ENCODE data around the gene AEN.

The AEN gene

DNA sequence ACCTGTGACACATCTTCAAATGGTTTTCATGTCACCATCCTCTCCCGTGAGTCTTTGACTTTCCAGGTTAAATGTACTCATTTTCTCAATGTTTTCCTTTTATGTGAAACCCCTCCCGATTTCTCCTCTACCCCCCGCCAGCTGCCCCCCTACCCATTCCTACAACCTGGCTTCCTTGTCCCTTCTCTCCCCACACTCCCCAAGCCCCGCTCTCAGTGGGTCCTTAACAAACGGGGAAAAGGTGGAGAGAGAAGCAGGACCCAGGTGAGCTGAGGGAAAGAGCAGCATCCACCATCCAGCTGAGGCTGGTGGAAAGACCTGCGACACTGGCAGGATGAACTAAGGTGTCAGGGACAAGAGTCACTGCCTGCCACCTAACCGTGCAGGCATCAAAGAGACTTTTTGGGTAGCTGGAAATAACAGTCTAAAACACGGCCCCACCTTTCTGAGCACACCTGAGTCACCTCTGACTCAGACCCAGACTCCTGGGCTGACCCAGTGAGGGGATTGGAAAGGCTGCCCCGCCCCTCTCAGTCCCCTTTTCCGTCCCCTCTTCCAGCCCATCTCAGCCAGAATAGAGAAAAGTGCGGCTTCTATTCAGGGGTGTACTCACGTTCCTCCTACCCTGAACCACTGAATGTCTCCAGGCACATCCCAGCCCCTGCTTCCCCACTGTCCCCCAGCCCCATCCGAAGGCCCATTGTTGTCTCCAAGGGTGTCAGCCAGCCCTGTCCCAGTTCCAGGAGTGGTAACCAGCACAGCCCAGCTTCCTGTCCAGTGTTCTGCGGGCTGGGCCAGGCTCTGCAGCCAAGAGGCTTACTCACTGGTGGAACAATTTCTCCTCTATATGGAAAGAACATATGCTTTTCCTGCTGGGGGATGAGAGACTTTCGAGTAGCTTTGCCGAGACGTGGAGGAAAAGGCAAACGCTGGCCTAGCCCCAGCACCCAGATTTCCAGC, 38.1 kb downstream of the AEN start:
- Histone ChIP-seq H3K27me3 (ENCODE audit: insufficient read depth, low read length, poor library complexity, severe bottlenecking) (no peaks in the 10 kb centered on the region), H3K4me3 (ENCODE audit: low read length, poor library complexity, severe bottlenecking) (no peak overlapping the region), H3K4me2 (ENCODE audit: low read depth, low read length, poor library complexity, severe bottlenecking) (no peak overlapping the region), H4K20me1 (ENCODE audit: insufficient read depth, low read length, poor library complexity, severe bottlenecking) (no peaks in the 10 kb centered on the region), H3K9me3 (ENCODE audit: insufficient read depth, low read depth, low read length) (no peaks in the 10 kb centered on the region), H3F3A (ENCODE audit: low read depth) (no peaks in the 10 kb centered on the region), H3K9me2 (replicated peaks; ENCODE audit: low read depth, low read length) (no peaks in the 10 kb centered on the region), H3K4me1 (ENCODE audit: insufficient read depth, low read length, poor library complexity, severe bottlenecking) (no peaks in the 10 kb centered on the region), H3K9ac (ENCODE audit: low read depth, low read length, poor library complexity, severe bottlenecking) (no peak overlapping the region), H3K79me2 (ENCODE audit: insufficient read depth, low read length) (no peaks in the 10 kb centered on the region), H2AFZ (ENCODE audit: low read length) (no peak overlapping the region), H3K36me3 (ENCODE audit: insufficient read depth, low read length) (no peaks in the 10 kb centered on the region)
- TF ChIP-seq EZH2phosphoT487 (IDR thresholded peaks at IDR 0.05; ENCODE audit: borderline replicate concordance), result no peak
- TF ChIP-seq, protein P1, sequence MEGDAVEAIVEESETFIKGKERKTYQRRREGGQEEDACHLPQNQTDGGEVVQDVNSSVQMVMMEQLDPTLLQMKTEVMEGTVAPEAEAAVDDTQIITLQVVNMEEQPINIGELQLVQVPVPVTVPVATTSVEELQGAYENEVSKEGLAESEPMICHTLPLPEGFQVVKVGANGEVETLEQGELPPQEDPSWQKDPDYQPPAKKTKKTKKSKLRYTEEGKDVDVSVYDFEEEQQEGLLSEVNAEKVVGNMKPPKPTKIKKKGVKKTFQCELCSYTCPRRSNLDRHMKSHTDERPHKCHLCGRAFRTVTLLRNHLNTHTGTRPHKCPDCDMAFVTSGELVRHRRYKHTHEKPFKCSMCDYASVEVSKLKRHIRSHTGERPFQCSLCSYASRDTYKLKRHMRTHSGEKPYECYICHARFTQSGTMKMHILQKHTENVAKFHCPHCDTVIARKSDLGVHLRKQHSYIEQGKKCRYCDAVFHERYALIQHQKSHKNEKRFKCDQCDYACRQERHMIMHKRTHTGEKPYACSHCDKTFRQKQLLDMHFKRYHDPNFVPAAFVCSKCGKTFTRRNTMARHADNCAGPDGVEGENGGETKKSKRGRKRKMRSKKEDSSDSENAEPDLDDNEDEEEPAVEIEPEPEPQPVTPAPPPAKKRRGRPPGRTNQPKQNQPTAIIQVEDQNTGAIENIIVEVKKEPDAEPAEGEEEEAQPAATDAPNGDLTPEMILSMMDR (conservative IDR thresholded peaks at IDR 0.05; ENCODE audit: low read length), result no peak

DNA sequence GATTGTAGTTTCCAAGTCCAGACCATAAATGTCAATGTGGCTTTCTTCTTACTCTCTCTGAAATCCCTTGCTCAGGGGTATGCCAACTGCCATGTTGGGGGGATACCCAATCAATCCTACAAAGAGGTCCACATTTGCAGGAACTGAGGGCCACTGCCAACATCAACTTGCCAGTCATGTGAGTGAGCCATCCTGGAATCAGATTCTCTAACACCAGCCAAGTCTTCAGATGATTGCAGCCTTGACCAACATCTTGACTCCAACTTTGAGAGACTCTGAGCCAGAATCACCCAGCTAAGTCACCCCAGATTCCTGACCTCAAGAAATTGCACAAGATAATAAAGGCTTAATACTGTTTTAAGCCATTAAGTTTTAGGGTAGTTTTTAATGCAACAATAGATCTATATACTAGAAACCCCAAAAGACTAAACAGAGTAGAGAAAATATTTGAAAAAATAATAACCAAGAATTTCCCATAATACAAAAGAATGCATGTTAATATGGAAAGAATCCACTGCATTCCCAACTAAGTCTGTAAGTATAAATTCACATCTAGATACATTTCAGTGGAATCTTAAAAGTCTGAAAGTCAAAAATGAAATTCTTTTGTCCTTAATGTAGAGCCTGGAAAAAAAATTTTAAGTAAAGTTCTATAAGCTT, 40.0 kb downstream of the AEN start:
- Histone ChIP-seq H3K9ac (ENCODE audit: low read depth, low read length, poor library complexity, severe bottlenecking) (no peak overlapping the region), H2AFZ (ENCODE audit: low read length) (no peak overlapping the region), H4K20me1 (ENCODE audit: insufficient read depth, low read length, poor library complexity, severe bottlenecking) (no peaks in the 10 kb centered on the region), H3K9me3 (ENCODE audit: insufficient read depth, low read depth, low read length) (no peaks in the 10 kb centered on the region), H3K9me2 (replicated peaks; ENCODE audit: low read depth, low read length) (no peaks in the 10 kb centered on the region), H3K4me2 (ENCODE audit: low read depth, low read length, poor library complexity, severe bottlenecking) (no peak overlapping the region), H3K79me2 (ENCODE audit: insufficient read depth, low read length) (no peaks in the 10 kb centered on the region), H3K27me3 (ENCODE audit: insufficient read depth, low read length, poor library complexity, severe bottlenecking) (no peaks in the 10 kb centered on the region), H3K36me3 (ENCODE audit: insufficient read depth, low read length) (no peaks in the 10 kb centered on the region), H3K4me3 (ENCODE audit: low read length, poor library complexity, severe bottlenecking) (no peak overlapping the region), H3F3A (ENCODE audit: low read depth) (no peaks in the 10 kb centered on the region), H3K4me1 (ENCODE audit: insufficient read depth, low read length, poor library complexity, severe bottlenecking) (no peaks in the 10 kb centered on the region)
- TF ChIP-seq, protein P1 (conservative IDR thresholded peaks at IDR 0.05; ENCODE audit: low read length), result no peak
- no peak for TF ChIP-seq EZH2phosphoT487 (IDR thresholded peaks at IDR 0.05; ENCODE audit: borderline replicate concordance)

DNA sequence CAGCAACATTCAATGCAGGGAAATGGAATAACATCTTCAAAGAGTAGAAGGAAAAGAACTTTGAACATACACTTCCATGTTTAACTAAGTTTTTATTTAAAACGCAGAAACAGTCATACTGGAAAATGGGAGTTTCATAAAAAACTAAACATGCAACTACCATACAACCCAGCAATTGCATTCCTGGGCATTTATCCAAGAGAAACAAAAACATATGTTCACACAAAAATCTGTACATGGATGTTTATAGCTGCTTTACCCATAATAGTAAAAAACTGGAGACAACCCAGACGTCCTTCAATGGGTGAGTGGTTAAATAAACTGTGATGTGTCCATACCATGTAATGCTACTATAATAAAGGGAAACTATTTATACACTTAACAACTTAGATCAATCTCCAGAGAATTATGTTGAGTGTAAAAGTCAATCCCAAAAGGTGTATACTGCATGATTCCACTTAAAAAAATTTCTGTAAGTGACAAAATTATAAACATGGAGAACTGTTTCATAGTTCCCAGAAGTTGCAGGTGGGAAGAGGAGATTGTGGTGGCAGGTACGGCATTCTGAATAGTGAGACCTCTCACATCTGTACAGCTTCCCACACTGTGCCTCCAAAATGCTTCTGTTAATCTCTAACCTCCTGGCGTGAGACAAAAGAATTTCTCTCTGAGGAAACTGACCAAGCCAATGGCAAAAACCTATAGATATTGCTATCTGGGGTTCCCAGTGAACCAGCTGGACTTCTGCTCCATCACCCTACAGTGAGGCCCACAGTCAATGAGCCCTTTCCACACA, 40.8 kb downstream of the AEN start:
- no peak overlapping the region for H3K4me3 ChIP-seq (ENCODE audit: low read length, poor library complexity, severe bottlenecking)
- no peaks in the 10 kb centered on the region for H3K9me2 ChIP-seq (replicated peaks; ENCODE audit: low read depth, low read length)
- H3K36me3 ChIP-seq (ENCODE audit: insufficient read depth, low read length), result no peaks in the 10 kb centered on the region
- H3K4me2 ChIP-seq (ENCODE audit: low read depth, low read length, poor library complexity, severe bottlenecking), result no peak overlapping the region
- no peak overlapping the region for H3K9ac ChIP-seq (ENCODE audit: low read depth, low read length, poor library complexity, severe bottlenecking)
- no peaks in the 10 kb centered on the region for H3K79me2 ChIP-seq (ENCODE audit: insufficient read depth, low read length)
- no peaks in the 10 kb centered on the region for H3K4me1 ChIP-seq (ENCODE audit: insufficient read depth, low read length, poor library complexity, severe bottlenecking)
- H2AFZ ChIP-seq (ENCODE audit: low read length), result no peak overlapping the region
- H3K9me3 ChIP-seq (ENCODE audit: insufficient read depth, low read depth, low read length), result no peaks in the 10 kb centered on the region
- H3K27me3 ChIP-seq (ENCODE audit: insufficient read depth, low read length, poor library complexity, severe bottlenecking), result no peaks in the 10 kb centered on the region
- no peaks in the 10 kb centered on the region for H4K20me1 ChIP-seq (ENCODE audit: insufficient read depth, low read length, poor library complexity, severe bottlenecking)
- H3F3A ChIP-seq (ENCODE audit: low read depth), result no peaks in the 10 kb centered on the region
- TF ChIP-seq, protein P1 (conservative IDR thresholded peaks at IDR 0.05; ENCODE audit: low read length), result no peak
- TF ChIP-seq EZH2phosphoT487 (IDR thresholded peaks at IDR 0.05; ENCODE audit: borderline replicate concordance), result no peak
